GM19455 (cell line): ENCODE data around the gene ATP2A3.
"Not testable (repeated sequence)": the region's sequence is repeated elsewhere in the genome, so short reads cannot be mapped to it uniquely, and the experiment has no call there.

Source experiments
- ATAC-seq: cut with Tn5 transposase; IDR thresholded peaks from one replicate; pipeline ENCODE4 v1.9.1; 2021; ENCODE audit not compliant: unreplicated experiment

Gene ATP2A3

DNA sequence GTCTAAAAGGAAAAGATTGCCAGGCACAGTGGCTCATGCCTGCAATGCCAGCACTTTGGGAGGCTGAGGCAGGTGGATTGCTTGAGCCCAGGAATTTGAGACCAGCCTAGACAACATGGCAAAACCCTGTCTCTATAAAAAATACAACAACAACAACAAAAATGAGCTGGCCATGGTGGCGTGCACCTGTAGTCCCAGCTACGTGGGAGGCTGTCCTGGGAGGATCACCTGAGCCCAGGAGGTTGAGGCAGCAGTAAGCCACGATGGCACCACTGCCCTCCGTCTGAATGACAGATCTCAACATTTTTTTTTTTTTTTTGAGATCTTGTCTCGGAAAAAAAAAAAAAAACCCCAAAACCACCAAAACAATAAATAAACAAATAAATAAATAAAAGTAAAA is 28.1 kb upstream of the ATP2A3 start:
- ATAC-seq: no peak

DNA sequence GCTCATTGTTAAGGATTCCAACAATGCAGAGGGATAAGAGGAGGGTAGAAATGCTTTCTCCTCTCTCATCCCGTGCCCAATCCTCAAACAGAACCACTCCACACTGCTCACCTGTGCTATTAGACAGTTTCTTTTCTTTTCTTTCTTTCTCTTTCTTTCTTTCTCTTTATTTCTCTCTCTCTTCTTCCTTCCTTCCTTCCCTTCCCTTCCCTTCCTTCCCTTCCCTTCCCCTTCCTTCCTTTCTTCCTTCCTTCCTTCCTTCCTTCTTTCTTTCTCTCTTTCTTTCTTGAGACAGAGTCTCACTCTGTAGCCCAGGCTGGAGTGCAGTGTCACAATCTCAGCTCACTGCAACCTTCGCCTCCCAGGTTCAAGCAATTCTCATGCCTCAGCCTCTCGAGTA is 27.5 kb upstream of the ATP2A3 start:
- not testable (repeated sequence) for ATAC-seq

DNA sequence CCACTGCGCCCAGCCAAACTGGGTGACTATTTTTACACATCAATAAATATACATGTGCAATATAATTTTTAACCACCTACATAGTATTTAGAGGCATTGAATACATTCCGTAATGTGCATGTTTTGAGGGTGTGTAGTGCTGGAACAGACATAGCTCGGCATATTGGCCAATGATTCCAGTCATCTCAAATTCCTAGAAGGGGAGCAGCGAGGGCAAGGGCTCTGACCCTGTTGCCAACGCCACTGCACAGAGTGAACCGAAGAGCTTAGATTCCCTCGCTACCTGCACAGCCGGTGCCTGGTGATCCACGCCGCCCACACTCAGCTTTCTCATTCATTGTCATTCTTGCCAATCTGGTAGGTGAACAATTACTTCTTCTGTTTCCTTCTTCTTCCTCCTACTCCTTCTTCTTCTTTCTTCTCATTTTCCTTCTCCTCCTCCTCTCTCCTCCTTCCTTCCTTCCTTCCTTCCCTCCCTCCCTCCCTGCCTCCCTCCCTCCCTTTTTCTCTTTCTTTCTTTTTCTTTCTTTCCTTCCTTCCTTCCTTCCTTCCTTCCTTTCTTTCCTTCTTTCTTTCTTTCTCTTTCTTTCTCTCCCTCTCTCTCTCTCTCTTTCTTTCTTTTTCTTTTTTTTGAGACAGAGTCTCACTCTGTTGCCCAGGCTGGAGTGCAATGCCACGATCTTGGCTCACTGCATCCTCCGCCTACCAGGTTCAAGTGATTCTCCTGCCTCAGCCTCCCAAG is 26.3 kb upstream of the ATP2A3 start:
- no peak for ATAC-seq

DNA sequence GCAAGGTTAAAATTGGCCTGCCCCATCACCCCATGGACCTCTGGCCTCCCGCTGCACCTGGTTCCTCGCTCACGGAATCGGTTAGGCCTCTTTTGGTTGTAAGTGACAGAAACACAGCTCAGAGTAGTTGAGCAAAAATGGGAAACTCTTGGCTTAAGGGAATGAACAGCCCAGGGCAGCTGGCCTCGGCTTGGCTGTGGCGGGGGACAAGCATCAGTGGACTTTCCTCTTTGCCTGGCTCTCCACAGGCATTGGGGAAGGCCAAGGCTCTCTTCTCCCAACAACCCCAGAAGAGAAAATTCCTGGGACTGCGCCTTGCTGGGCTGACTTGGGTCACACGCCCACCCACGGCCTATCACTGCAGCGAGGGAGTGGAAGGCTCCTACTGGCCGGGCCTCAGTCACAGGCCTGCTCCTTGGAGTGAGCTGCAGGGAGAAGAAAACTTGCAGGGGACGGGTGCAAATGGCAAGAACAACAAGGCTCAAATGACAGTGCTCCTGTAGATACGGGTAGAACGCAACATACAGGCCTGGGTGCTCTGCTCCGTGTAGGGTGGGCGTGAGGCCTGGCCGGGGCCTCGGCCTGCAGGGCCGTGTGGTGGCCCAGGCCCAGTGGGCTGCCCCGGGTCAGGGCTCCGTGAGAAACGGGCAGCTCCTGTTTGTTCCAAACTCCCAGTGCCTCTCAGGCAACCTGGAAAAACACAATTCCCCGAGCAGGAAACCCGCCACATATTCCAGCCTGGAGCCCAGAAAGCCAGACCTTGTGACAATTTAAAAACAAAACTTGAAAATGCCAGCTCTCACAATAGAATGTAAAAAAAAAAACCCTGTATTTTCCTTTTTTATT is 25.0 kb upstream of the ATP2A3 start:
- ATAC-seq: no peak

DNA sequence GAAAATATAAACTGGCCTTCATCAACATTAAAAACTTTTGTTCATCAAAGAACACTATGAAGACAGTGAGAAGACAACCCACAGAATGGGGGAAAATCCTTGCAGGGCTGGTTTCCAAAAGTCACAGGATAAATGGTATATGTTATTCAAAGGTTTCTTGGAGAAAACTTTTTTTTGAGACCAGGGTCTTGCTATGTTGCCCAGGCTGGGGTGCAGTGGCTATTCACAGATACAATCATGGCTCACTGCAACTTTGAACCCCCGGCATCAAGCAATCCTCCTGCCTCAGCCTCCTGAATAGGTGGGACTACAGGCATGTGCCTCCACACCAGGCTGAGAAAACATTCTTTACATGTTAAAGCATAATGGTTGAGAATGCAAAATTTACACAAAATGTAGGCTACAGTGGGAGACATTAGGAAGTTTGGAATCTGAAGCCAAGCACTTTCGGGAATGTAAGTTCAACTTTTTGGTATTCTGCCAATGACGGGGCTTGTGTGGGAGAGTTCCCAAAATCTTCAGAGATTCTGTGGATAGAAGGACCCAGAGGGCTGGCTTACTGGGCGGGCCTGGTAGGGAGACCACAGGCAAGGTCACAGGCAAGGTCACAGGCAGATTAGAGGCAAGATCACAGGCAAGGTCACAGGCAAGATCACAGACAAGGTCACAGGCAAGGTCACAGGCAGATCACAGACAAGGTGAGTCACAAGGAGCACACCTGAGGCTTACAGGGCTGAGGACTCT is 24.2 kb upstream of the ATP2A3 start:
- no peak for ATAC-seq

DNA sequence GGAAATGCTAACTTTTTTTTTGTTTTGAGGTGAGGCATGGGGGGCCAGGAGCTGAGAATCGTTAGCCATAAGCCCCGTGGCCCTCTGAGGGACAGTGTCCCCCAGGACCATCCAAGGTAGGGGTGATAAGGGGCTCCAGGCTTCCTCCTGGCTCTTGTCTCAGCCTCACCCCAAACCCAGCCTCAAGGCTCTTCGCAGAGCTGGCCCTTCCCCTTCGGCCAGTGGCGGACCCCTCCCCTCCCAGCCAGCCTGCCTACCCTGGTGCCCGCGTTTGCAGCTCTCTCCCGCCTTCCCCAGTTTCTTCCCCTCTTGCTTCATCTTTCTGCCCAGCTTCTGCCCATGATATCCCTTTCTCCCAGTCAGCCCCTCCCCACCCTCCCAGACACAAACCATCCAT is 22.7 kb upstream of the ATP2A3 start:
- ATAC-seq: no peak

DNA sequence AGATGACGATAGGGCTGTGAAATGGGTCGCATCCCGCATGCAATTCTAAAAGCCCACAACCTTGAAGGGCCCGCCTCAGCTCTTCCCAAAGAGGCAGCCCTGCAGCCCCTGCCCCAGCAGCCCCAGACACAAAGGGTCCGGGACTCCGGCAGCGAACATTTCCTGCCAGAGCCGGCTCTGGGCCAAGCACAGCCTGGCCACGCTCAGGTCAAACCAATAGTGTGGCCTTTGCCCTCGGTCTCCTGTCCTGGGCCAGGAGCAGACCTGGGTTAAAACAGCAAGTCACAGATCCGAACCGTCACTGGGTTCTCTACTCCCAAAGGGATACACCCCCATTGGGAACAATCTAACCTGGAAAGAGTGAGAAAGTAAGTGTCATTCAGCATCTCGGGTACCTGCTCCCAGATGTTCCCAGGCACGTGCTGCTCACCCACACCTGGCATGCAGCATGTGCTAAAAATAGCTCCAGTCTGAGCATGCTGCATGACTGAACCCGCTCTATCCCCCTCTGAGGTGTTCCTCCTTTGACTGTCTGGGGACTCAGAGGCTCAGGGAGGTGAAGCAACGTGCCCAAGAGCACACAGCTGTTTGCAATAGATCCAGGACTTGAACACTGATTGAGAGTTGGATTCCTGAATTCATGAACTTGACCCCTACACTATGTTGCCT is 22.2 kb upstream of the ATP2A3 start:
- no peak for ATAC-seq

DNA sequence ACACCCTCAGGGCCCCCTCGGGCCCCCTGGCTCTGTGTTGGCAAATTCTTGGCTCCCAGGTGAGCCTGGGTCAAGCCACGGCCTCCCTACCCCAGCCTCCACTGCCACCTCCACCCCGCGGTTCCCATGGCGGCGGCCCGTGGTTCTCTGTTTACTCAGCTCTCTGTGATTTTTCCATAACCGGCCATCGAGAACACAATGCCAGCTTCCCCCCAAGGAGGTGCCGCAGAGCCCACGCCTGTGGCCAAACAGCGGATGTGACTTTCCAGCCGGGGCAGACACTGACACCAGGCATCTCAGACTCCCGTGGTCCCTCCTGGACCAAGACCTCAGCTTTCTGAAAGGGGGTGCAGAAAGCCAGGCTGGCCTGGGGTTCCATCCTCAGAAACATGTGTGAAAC is 21.6 kb upstream of the ATP2A3 start:
- no peak for ATAC-seq

DNA sequence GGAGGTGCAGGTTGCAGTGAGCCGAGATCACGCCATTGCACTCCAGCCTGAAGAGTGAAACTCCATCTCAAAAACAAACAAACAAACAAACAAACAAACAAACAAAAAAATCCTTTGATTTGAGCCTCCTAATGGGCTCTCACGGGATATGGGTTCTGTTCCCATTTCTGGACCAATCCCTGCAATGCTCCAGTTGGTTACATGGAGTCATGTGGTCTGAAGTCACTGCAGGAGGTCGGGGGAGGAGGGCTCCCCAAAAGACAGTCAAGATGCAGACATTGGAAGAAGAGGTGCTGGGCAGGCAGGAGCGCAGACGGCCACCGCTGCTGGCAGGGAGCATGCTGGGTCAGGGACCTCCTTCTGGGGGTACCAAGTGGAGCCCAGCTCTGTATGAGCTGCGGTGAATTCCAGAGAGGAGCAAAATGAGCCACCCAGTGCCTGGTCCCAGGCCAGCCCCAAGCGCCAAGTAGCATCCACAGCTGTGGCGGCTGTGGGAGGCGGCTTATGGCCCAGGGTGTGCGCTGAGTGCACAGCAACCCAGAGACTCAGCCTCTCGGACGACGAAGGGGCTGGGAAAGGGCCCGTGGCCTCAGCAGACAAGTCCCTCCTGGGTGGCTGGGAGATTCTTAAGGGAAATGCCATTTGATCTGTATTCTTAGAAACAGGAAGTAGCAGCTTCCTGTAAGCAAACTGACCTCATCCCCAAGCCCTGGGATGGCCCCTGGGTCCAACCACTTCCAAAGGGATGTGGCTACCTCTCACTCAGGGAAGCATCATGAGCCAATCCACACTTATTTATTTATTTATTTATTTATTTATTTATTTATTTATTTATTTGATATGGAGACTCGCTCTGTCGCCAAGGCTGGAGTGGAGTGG is 19.6 kb upstream of the ATP2A3 start:
- no peak for ATAC-seq

DNA sequence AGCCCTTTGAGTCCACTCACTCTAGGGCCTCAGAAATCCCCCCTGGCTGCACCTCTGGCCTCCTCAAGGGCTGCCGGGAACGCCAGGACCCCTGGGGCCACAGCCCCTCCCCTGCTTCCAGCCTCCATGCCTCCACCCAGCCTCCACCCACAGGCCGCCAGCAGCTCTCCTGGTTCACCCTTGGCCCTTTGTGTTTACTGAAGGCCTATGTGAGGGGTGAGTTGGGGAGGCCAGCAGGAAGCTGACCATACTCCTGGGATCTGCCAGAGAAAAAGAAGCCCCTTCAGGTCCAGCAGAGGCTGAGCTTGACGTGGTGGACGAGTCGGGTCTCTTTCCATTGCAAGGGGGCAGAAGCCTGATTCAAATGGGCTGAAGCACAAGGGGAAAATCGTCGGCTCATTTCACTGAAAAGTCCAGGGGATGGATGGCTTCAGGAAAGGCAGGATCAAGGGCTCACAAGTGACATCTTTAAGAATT is 18.3 kb upstream of the ATP2A3 start:
- no peak for ATAC-seq

DNA sequence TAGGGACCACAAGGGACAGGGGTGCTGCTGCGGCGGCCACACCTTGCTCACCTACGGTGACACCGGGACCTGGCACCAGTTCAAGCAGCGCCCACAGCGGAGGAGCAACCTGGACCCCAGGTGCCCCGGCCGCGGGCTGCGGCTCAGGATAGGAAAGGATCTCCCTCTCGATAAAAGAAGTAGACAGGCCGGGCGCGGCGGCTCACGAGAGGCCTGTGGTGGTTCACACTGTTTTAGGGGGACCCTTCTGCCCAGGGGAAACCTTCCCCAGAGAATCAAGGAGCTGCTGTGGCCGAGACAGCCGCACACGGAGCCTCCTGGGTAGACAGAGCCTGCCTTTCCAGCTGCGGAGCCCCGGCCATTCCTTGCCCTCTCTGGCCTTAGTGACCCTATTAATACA is 17.9 kb upstream of the ATP2A3 start:
- ATAC-seq: no peak

DNA sequence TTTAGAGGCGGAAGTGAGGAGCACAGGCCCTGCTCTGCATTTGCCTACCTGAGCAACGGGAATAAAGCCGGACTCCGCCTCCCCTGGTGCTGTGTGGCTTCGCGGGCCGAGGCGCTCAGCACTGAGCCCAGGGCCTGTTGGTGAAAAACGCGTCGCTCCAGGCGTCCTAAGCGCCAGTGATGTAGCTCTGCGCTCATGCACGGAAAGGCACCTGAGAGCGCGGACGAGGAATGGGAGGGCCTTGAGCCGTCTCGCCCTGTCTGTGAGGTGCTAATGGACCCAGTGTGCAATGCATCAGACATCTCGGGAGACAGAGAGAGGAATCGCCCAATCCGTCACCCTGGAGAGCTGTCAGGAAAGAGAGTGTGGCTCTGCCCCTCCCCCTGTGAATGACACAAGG is 17.2 kb upstream of the ATP2A3 start:
- no peak for ATAC-seq

DNA sequence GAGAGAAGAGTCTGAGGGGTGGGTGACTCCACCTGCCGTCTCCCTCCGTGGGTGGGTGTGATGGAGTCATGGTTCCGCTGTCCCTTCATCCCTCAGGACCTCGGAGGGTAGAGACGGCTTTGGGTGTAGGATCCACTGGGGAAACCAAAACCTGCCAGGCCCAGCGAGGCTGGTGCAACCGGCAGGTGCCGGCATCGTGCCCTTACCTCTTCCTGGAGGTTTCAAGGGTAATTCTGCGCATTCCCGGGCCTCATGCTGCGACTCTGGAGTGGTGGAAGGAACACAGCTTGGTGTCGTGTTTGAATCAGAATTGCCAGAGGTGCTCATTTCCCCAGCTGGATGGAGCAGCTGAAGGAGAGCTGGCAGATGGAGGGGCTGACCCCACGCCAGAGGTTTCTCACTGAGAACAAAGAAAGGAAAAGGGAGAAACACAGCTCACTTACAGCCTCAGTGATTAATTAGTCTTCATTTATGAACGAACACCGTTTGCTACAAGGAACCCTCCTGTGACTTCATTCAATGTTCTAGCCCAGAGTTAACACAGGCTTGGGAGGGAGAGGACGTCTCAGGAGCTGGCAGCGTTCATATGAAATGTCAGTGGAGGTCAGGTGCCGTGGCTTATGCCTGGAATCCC is 16.3 kb upstream of the ATP2A3 start:
- no peak for ATAC-seq

DNA sequence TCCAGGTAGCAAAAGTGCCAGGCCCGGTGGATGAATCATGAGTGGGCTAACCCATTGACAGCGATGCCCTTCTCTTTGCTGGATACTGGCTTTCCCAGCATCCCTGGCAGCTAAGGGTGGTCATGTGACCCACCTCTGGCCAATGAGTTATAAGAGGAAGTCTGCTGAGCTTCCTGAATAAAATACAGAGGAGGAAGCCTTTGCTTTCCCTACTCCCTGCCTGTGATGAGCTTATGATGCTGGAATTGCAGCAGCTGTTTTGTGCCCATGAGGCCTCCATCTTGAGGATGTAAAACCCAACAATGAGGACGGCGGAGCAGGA is 15.0 kb upstream of the ATP2A3 start:
- no peak for ATAC-seq

DNA sequence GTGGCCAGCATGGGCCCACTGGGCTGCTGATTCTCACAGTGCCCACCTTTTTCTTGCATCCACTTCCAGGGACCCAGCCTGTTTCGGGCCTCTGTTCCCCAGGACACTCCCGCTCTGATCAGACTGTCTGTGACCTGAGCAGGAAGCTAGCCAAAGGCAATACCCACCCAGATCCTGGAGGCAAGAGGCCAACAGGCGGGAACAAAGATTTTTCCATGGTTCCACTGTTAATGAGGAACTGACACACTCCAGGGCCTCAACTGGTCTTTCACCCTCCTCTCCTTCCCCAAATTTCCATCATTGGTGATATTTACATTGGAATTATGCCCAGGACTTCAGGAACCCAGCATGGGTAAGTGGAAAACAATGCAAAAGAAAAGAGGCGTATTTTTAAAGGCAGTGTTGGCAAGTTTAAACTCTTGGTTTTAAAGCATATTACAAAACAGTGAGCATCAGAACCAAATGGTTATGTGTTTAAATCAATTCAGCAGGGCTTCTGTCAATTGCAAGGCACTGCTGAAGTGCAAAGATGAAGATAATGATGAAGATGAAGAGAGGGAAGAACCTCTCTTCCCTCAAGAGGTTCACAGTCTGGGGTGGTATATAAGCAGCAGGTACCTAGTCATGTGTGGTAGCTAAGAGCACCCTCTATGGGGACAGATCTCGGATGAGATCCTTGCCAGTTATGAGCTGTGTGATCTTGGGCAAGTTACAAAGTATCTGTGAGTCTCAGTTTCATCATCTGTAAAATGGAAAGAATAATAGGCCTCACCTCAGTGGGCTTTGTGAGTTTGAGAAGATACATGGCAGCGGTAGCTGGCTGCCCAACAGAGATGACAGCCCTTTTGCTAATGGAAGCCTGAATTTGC is 14.4 kb upstream of the ATP2A3 start:
- no peak for ATAC-seq

DNA sequence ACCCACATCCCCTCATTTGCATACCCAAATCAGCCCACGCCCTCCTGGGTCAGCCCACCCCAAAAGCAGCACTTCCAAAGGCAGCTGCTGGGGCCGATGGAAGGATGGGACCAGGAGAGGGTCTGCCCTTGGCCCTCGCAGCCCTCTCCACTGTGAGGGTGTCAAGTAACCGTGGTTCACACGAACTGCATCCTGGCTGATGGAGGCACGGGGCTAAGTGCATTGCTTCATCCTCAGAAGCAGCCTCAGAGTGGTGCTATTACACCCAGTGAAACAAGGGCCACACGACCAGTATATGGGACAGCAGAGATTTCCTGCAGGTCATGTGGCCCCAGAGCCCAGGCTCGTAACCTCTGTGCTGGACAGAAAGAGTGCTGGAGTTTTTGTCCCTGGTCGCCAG is 13.2 kb upstream of the ATP2A3 start:
- no peak for ATAC-seq

DNA sequence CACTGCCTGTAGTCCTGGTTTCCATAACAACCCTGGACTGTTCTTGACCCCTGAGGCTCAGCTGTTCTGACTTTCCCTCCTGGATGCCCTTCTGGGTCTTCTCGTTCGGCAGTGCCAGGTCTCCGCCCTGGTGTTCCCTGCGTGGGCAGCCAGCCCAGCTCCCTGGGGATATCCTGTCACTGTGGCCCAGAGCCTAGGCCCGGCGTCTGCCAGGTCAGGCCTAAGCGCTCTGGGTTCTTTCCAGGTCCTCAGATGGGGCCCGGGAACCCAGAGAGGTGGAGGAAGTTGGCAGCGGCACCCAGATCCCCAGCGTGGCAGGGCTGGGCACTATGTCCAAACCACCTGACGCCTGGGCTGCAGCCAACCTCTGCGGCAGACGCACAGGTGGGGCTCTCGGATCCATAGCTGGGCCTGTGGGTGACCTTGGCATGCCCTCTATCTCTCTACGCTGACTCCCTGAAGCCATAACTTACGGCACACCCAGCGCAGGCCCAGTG is 12.5 kb upstream of the ATP2A3 start:
- no peak for ATAC-seq

DNA sequence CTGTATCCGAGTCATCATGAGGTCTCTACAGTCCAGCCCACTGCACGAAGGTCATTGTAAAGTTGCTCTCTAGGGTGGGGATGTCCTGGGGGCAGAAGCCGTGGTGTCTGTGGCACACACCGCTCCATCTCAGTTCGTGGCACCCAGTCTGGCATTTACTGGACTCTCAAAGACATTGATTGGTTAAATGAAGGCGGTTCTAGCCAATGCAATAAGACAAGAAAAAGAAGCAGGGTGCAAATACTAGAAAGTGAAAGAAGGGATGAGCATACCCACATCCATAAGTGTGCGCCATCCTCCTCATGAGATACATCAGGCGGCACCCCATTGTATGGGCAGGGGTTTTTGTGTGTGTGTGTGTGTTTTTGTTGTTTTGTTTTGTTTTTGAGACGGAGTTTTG is 10.7 kb upstream of the ATP2A3 start:
- no peak for ATAC-seq
